Posterior cingulate gyrus (tissue), 11 donors: Measurements from ENCODE around the gene ARHGAP15.
"Not testable (repeated sequence)": the region's sequence is repeated elsewhere in the genome, so short reads cannot be mapped to it uniquely, and the experiment has no call there.

Experiments
- DNase-seq, 10 donors: peaks; one replicate each; pipeline versions ENCODE4 v3.0.0 to v3.0.0-alpha.2; 2020 to 2021; ENCODE audit warnings: mixed read lengths in 3 of 10
- intact Hi-C: fragments of 100-400 bp; cut with DNase I; formaldehyde crosslinking; loops from one replicate; pipeline ENCODE4 v1.15.1; 2023

Gene ARHGAP15

DNA sequence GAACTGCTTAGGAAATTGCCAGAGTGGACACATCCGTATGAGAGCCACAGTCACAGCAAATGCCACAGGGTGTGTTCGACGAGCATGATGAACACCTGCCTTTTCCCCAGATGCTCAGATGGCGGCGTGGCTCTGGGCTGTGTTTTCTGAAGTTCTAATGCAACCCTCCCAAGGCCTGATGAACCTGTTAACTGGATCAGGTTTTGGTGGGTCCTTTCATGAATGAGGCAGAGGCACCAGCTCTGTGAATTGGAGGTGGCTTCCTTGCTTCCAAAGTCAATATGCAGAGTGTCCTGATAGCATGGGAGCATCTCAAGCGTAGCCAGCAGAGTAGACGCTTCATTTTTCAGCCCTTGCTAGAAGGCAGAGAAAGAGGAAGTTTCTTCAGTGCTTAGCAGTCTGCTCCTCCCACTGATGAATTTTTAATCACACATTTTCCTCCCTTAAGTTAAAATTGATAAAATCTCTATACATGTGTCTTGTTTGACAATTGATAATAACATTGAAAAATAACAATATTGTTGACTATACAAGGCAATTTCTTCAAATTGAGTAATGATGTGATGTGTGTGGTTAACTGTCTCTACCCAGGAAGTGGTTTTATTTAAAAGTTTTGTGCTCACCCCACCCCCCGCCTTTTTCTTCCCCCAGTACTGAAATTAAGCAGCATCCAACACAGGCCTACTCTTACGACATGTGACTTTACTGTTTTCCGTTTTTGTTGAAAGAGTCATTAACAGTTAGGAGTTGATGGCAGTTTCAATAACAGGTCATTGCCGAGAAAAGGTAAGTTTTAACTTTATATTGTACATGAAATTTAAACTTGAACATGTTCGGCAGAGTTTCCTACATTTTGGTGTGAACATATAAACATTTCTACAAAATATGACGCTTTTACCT, at the start of gene ARHGAP15:
ARHGAP15 (plus strand) TSS at position 739 of the 900 bp plus-strand sequence.
- intact Hi-C loops, result no loop called here
- peak in 1 of 10 donors; percentile 33 for DNase-seq

DNA sequence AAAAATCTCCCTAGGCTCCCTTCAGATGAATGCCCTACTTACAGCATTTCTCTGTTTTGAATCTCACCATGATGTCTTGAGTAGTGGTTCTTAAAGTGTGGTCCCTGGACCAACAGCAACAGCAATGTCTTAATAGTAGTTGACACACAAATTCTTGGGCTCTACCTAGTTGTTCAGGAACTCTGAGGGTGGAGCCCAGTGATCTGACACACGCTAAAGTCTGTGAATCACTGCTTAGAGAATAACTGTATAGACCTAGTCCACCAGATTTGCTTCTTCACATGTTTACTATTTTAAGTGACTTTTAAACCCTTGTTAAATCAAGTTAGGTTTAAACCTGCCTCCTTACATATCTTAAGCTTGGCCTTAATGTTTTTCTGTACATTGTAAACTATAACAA, 47.6 kb upstream of the ARHGAP15 start:
- intact Hi-C loops, result no loop called here
- DNase-seq, result no peak

DNA sequence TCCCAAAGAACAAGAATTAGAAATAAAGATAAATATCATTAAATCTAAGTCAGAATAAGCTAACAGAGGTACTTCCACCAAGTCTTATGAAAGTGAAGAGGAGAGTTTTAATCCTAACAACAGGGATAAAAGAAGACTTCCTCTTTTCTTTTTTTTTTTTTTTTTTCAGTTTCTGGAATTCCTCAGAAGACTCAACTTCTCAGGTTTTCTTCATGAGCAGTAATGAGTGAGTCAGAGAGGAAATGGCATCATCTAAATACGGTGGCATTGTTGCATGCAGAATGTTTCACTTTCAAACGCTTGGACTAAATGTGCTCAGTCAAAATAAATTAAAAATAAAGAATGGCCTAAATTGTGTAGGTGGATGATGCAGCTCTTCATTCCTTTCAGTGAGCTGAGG, 45.6 kb upstream of the ARHGAP15 start:
- intact Hi-C loops, result no loop called here

DNA sequence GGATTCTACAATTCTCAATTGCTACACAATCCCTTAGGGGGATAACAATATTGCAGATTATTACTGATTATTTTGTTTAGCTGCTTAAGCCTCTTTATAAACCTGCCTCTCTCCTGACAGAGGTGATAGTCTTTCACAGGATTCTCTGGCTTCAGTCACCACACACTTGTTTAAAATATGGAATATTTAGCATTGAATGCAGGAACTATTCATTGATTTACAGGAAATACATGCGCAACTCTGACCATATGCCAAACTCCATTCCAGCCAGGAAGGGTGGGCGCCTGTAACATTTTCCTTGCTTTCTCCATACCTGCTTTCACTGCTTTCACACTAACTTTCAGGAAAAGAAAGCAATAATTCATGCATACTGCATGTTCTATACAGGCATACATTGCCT, 44.8 kb upstream of the ARHGAP15 start:
- intact Hi-C loops, result no loop called here
- DNase-seq, result no peak

More for the DNA sequence above, 45.6 kb upstream of the ARHGAP15 start:
- DNase-seq, result no peak

DNA sequence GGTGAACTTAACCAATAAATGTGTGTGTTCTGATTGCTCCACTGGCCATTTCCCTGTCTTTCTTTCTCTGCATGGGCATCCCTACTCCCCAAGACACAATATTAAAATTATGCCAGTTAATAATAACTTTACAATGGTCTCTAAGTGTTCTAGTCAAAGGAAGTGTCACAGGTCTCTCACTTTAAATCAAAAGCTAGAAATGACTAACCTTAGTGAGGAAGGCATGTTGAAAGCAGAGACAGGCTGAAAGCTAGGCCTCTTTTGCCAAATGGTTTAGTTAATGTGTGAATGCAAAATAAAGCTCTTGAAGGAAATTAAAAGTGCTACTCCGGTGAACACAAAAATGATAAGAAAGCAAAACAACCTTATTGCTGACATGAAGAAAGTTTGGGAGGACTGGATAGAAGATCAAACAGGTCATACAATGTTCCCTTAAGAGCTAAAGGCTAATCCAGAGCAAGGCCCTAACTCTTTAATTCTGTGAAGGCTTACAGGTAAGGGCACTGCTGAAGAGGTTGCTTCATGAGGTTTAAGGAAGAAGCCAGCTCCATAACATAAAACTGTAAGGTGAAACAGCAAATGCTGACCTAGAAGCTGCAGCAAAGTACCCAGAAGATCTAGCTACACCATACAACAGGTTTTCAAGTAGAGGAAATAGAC, 44.0 kb upstream of the ARHGAP15 start:
- intact Hi-C loops, result no loop called here
- DNase-seq, result no peak

DNA sequence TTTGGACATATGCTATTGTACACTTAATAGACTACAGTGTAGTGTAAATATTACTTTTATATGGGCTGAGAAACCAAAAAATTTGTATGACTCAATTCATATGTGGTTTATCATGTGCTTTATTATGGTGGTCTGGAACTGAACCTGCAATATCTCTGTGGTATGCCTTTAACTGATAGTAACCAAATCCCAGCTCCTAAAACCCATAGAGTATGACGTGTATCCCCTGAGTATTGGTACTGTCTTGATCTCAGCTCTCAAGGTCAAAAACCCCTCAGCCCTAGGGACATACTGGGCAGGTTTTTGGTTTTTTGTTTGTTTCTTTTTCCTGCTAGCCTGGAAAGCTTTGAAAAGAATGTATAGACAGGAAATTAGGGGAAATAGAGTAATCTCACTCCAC, 42.2 kb upstream of the ARHGAP15 start:
- intact Hi-C loops, result no loop called here
- no peak for DNase-seq

DNA sequence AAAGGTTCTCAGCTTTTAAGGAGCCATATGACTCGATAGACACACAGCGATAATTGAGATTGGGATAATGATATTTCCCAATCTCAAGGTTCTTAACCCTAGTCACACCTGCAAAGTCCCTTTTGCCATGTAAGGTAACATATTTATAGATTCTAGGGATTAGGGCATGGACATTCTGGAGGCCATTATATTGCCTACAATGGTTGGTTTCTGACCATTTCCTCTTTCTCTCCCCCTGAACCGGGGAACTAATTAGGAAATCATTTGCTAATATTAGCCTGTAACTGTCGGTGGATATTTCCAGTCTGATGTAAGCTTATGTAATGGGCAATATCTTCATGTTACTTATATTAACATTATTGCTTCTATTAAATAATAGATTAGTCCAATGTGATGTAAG, 40.8 kb upstream of the ARHGAP15 start:
- intact Hi-C loops, result no loop called here
- no peak for DNase-seq

DNA sequence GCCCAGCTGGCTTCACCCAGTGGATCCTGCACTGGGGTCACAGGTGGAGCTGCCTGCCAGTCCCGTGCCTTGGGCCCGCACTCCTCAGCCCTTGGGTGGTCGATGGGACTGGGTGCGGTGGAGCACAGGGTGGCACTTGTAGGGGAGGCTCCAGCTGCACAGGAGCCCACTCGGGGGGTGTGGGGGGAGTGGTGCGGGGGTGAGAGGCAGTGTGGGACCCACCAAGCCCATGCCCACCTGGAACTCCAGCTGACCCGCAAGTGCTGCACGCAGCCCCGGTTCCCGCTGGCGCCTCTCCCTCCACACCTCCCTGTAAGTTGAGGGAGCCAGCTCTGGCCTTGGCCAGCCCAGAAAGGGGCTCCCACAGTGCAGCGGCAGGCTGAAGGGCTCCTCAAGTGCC, 39.7 kb upstream of the ARHGAP15 start:
- intact Hi-C loops, result not testable (repeated sequence)
- peak in 2 of 10 donors; percentile 63 to 67 for DNase-seq

DNA sequence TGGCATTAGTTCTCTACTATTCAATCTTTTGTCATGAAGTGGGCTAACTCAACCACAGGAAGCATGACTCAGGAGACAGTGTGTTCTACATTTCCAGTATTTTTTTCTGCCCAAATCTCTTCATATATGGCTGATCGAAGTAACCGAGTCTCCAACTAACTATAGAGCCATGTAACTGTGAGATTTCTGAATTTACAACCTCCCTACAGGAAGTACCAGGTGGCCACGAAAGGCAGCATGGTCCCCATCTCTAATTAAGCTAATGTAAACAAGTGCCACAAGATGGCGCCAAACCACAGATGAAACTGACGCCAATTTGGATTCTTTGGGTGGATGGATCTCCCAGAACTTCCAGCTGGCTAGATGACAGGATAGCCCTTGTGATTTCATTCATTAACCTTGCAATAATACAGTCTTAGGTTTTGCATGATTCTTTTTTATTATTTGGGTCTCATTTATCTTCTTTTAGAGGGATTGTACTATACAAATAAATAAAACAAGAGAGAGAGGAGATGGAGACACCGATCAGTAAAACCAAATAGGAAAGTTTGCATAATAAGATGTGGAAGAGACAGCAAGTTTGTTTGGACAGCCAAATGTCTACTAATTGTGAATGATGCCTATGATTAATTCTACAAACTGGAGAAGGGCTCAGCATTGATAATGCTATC, 18.3 kb upstream of the ARHGAP15 start:
- intact Hi-C loops, result loop anchor here (2.0 kb wide), 1 partner anchor 148 kb away; no protein-coding TSS in a partner anchor
- peak in 6 of 10 donors; percentile 10 to 65 (median 45) for DNase-seq

DNA sequence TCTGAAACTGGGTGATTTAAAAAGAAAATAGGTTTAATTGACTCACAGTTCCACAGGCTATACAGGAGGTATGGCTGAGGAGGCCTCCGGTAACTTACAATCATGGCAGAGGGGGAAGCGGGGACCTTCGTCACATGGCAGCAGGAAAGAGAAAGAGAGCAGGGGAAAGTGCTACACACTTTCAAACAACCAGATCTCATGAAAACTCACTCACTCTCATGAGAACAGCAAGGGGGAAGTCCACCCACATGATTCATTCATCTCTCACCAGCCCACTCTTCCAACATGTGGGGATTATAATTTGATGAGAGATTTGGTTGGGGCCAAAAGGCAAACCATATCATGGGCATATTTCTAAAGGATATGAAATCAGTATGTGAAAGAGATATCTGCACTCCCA, 12.0 kb upstream of the ARHGAP15 start:
- no peak for DNase-seq
- intact Hi-C loops, result no loop called here

DNA sequence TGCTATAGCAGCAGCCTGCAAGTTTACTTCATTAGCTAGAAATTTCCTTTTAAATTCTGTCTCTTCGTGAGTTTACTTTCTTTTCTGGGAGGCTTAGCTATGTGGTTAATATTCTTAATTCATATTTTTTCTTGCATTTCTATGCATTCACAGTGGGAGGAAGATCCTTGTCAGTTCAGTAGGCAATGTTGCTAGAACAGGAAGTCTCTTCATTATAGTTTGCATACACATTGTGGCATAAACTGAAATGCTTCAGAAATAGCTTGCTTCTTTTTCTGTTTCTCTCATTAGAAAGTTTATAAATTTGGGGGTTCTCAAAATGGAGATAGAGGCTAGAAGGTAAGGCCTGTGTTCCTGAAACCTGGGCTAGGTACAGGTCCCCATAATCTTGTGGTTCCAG, 8.1 kb upstream of the ARHGAP15 start:
- DNase-seq, result no peak
- intact Hi-C loops, result no loop called here

DNA sequence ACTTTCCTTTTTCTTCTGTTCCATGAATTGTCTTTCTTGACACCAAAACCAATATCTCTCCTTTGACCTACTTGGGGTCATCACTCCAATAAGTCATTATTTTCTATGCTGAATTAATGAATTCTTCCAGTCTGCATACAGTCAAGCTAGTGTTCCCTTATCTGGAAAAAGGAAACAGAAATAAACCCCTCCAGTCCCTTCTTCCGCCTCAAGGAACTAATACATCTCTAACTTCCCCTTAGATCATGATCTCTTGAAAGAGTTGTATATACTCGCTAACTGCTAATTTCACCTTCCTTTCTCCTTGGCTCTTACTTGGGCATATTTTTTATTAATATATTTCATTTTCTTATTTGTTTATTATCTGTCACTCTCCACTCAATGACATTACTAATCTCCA, 7.3 kb upstream of the ARHGAP15 start:
- intact Hi-C loops, result no loop called here
- DNase-seq, result no peak

DNA sequence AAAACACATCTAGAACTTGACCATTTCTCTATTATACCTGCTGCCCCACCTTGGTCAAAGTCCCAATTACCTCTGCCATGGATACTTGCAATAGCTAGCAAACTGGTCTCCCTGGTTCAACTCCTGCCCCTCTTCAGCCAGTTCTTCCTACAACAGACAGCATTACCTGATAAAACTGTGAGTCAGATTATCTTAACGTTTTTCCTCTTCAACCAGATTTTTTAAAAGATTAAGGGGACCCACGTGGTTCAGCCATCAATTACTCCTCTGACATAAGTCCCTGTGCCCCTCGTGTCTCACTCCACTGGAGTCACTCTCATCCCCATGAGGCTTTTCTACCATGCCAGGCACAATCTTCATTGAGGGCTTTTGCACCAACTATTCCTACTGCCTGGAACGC, 5.3 kb upstream of the ARHGAP15 start:
- DNase-seq, result no peak
- intact Hi-C loops, result no loop called here

DNA sequence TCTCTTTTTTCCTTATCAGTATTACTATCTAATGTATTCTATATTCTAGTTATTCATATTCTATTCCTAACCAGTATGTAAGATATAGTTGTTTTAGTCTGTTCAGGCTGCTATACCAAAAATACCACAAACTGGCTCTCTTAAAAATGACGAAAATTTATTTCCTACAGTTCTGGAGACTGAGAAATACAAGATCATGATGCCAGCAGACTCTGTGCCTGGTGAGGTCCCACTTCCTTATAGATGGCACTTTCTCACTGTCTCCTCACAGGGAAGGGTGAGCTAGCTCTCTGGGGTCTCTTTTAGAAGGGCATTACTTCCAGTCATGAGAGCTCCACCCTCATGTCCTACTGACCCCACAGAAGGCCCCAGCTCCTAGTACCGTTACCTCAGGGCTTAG, 4.8 kb upstream of the ARHGAP15 start:
- DNase-seq, result no peak
- intact Hi-C loops, result no loop called here

DNA sequence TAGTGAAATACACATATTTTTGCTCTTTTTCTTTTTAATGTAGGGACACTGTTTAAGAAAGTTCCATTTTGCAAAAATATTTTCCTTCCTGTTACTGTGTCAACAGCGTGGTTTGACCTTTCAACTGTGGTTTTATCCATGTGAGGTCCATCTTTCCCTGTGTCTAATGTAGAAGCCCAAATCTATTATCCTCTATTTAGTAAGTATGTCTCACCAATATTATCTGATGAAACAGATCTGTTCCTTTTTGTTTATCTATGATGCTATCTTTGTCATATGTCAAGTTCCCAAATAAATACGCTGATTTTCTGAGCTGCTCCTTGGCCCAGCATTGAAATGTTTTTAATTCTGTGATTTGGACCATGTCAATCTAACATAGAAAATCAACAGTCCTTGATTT, 3.5 kb upstream of the ARHGAP15 start:
- no peak for DNase-seq

DNA sequence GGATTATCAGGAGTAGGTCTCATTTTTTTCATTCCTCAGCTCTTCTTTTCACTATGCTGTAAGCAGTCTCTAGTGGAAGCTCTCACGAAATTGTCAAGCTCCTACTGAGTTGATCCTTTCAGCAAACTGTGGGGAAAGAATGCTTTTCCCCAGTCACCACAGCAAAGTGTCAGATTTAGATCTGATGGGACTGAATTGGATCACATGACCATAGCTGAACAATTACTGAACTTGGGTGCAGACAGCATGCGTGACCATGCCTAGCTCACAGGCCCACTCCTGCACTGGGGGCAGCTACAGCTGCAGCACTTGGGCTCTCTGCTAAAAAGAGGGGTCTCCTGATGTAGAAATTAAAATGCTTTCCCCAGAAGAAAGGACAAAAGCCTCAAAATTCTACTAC, 3.1 kb downstream of the ARHGAP15 start:
- no peak for DNase-seq
- intact Hi-C loops, result no loop called here

More for the DNA sequence above, 3.5 kb upstream of the ARHGAP15 start:
- intact Hi-C loops, result no loop called here

DNA sequence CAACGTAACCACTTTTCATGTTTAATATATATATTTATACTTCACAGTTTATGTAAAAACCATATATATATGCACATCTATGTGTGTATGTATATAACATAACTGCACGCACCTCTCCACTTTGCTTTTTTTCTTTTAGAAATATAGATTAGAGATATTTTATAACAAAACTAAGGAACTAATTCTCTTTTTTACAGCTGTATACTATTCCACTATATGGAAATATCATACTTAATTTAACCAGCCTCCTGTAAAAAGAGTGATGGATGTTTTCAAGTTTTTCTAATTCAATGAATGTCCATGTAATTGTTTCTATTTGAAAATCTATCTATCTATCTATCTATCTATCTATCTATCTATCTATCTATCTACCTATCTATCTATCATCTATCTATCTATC, 4.6 kb downstream of the ARHGAP15 start:
- no peak for DNase-seq
- intact Hi-C loops, result no loop called here

DNA sequence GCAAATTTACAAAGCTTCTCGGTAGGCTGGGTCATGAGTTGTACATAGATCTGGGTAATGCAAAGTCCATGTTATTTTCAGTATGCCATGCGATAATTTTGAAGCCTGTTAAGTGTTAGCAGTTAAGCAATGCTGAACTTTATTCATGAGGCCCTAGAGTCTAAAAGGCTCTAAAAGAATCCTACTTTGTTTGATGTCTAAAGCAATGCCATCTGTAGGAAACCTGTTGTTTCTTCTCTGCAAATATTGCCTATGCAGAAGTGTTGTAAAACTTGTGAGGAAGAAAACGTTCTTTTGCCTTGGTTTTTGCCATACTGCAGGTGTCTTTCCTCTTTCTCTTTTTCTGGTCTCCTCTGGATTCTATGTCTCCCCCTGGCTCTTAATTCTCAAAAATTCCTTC, 9.1 kb downstream of the ARHGAP15 start:
- DNase-seq, result no peak
- intact Hi-C loops, result no loop called here

DNA sequence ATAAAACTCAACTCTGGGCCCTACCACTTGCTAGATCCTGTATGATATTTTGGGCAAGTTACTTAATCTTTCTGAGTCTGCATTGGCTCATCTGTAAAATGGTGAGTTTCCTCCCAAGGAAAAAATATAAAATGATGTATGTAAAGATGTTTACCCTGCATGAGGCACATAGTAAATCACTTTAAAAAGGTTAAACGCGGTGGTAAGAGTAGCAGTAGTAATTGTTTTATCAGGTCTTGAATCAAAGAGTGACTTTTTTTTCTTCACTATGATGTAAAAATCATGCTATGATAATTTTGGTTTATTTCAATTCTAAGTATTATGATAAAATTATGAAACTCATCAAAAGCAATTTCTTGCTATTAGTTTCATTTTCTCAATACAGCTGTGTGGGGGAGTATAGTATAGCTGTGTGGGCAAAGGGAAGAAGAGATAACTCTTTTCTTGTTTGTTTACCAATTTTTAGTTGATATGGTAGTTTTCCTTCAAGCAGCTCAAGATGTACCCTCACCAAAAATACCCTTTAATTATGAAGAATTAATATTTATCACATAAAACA, 10.7 kb downstream of the ARHGAP15 start:
- intact Hi-C loops, result no loop called here
- DNase-seq, result no peak

DNA sequence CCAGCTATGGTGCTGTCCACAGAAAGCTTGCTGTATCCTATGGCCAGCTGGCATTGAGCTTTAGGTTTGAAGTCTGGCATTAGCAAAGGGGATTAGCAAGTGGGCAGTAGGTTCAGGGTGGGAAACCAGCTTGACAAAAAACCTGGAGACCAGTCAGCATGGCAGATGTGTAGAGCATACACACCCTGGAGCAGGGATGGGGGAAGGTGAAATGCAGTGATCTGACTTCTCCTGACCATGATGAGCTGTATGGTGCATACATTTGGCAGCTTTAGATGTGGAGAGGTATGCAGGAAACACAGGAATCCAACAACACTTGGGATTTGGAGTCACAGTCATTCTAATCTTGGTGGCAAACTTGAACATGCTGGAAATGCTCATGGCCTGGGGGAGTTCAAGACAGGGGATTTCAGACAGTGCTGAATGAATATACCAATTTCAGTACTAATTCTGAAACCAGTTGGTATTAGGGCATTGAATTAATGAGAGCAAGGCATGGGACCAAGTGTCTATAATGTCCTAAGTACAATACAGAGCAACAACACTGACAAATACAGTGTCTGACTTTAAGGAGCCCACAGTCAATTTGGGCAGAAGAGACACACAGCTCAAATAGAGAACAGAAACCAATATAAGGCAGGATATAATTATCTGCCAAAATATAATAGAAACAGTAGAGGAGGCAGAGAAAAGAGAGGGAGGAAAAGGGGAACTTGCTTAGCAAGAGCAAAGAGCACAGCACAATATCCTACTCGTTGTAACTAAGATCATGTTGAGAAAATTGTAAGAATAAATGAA, 11.8 kb downstream of the ARHGAP15 start:
- no peak for DNase-seq
- intact Hi-C loops, result no loop called here
